Measurements from ENCODE around the gene PRRT4. TPM values are rescaled to one million over a fixed set of nuclear protein-coding genes. Genes with fewer than 3 reads are reported as not detected.

The PRRT4 gene
- total RNA-seq, 1 donor from 2014 or later = 9.5 TPM

DNA sequence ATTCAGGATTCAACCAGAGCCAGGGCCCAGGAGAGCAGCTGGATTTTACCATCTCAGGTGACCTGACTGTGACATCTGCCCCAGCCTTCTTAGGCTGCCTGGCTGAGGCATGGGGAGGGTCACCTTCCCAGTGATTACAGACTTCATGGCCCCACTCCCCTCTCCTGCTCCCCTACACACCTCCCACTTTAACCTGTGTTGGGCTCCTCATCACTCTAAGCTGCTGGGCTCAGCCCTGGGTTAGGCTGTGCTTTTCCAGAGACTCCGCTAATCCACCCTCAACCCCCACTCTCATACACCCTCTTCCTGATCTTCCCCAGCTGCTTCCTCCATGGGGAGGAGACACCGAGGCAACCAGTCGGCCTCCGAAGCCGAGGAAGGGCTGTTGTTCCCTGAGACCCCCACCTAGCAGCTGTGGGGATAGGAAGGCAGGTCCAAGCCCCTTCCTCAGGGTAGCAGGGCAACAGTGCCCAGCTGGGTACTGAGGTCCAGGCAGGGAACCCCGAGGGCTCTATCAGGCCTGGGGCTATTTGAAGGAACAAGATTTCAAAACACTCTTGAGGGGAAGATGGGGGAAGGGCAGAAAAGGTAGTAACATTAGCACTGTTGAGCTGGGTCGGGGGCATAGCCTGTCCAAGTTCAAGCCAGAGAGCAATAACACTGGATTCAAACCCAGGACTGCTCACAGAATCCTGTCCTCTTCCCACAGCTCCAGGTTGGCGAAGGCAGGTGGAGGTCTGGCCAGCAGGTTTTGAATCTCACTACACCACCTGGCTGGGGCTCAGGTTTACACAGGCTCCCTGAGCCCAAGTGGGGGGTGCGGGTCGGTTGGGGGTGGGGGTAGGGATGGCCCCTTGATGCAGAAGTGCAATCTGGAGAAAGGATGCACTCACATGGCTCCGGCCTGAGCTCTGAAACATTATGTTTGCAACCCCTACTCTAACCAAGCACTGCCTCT is 46.5 kb upstream of the PRRT4 start:
- H3K27me3 Mint-ChIP-seq (ENCODE audit: low read depth) = no peaks in the 10 kb centered on the region
- TF ChIP-seq, protein P1, sequence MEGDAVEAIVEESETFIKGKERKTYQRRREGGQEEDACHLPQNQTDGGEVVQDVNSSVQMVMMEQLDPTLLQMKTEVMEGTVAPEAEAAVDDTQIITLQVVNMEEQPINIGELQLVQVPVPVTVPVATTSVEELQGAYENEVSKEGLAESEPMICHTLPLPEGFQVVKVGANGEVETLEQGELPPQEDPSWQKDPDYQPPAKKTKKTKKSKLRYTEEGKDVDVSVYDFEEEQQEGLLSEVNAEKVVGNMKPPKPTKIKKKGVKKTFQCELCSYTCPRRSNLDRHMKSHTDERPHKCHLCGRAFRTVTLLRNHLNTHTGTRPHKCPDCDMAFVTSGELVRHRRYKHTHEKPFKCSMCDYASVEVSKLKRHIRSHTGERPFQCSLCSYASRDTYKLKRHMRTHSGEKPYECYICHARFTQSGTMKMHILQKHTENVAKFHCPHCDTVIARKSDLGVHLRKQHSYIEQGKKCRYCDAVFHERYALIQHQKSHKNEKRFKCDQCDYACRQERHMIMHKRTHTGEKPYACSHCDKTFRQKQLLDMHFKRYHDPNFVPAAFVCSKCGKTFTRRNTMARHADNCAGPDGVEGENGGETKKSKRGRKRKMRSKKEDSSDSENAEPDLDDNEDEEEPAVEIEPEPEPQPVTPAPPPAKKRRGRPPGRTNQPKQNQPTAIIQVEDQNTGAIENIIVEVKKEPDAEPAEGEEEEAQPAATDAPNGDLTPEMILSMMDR (IDR thresholded peaks at IDR 0.05; ENCODE audit: unreplicated experiment) = no peak
- H3K4me3 Mint-ChIP-seq = peak overlapping the region; percentile 49
- H3K9me3 Mint-ChIP-seq = no peaks in the 10 kb centered on the region
- no peak overlapping the region for H3K27ac Mint-ChIP-seq
- peaks cover 38% of the 10 kb centered on the region for H3K4me1 Mint-ChIP-seq
- peaks cover 1% of the 10 kb centered on the region for H3K36me3 Mint-ChIP-seq
- DNase-seq (ENCODE audit: low spot score in 2 of 2, unreplicated experiment in 2 of 2) = no peak

DNA sequence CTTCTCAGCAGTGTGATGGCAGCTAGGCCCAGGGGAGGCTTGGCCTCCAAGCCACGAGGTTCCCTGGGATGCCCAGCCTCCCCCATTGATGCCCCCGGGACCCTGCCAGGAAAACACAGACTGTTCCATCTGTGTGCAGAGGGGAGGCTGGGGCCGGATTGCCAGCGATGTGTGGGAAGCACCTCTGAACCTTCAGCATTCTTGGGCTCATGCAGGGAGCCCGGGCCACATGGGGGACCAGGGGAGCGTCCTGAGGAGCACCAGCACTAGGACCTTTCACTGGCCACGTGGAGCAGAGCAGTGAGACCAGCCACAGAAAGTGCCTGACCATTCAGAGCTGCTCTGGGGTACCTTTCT is 45.7 kb upstream of the PRRT4 start:
- Mint-ChIP-seq H3K4me3 (peak overlapping the region; percentile 15), H3K27ac (no peak overlapping the region), H3K27me3 (ENCODE audit: low read depth) (no peaks in the 10 kb centered on the region), H3K9me3 (no peaks in the 10 kb centered on the region), H3K4me1 (peaks cover 38% of the 10 kb centered on the region), H3K36me3 (peaks cover 4% of the 10 kb centered on the region)
- TF ChIP-seq, protein P1 (IDR thresholded peaks at IDR 0.05; ENCODE audit: unreplicated experiment) = no peak
- DNase-seq (ENCODE audit: low spot score in 2 of 2, unreplicated experiment in 2 of 2) = no peak

DNA sequence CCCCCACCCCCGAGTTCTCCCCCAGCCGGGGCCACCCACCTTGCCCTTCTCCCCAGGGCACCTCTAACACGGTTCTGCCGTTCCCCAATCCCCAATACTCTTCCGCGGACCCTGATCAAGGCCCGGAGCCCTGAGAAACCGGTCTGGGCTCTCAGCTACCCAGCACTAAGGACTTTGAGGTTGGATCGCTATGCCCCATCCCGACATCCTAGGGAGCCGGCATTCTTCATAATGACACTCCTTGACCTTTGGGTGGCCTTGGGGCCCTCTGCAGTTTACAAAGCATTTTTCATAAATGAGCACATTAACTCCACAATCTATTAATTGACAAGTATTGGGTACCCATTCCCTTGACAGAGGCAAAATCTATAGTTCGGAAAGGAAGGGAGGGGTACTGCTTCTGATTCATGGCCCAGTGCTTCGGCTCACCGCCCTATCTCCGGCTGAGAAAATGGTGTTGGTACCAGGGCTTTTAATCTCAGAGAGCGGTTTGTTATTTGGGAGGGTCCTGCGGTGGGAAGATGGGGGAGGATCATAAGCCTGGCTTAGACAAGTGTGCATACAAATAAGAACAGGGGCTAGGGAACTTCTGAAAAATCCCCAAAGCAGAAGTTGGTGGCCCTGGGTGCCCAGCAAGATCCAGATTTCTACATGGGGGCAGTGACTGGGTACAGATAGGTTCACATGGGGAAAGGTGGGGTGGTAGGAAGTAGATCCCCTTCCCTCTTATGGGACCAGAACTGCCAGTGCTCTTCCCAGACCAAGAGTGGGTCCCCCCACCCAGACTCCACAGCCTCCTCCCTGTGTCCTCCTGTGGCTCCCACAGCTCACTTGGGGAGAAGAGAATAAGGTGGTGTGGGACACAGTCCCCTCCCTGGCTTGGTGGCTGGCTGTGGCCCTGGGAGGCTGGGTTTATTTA is 45.1 kb upstream of the PRRT4 start:
- TF ChIP-seq, protein P1 (IDR thresholded peaks at IDR 0.05; ENCODE audit: unreplicated experiment) = no peak
- H3K9me3 Mint-ChIP-seq = no peaks in the 10 kb centered on the region
- H3K4me3 Mint-ChIP-seq = peak overlapping the region; percentile 76
- DNase-seq (ENCODE audit: low spot score in 2 of 2, unreplicated experiment in 2 of 2) = no peak
- no peaks in the 10 kb centered on the region for H3K27me3 Mint-ChIP-seq (ENCODE audit: low read depth)
- peak overlapping the region; percentile 75 for H3K27ac Mint-ChIP-seq
- H3K4me1 Mint-ChIP-seq = peaks cover 38% of the 10 kb centered on the region
- peaks cover 4% of the 10 kb centered on the region for H3K36me3 Mint-ChIP-seq

DNA sequence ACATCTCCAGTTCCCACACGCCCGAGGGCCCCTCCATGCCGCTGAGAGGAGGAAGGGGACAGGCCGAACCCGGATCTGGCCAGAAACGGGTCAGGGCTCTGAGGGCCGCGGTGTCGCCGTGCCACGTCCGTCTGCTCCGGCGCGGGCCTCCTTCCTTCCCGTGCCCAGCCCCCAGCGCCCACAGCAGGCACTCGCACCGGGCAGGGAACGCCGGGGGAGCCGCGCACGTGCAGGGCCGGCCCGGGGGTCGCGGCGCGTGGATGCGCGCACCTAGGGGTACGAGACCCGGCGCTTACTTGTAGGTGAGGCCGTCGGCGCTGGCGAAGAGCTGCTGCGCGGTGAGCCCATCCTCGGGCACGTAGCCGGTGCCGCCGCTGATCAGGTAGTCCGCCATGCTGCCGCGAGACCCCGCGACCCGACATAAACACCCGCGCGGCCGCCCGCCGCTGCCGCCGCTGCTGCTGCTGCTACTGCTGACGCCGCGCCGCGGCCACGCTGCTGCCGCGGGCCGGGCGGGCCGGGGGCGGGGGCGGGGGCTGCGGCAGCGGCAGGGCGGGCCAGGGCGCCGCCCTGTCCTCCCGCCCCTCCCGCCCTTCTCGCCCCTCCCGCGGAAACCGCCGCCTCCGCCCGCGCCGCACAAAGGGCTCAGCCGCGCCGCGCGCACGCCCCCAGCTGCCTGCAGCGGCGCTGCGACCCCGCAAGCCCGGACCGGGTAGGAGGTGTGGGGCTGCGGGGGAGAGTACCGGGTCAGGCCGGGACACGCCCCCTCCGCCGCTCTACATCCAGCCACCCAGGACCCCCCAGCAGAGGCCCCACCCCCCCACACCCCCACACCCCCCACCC is 44.2 kb upstream of the PRRT4 start:
- Mint-ChIP-seq H3K9me3 (no peaks in the 10 kb centered on the region), H3K4me3 (peak overlapping the region; percentile 70), H3K4me1 (peaks cover 38% of the 10 kb centered on the region), H3K27ac (no peak overlapping the region), H3K27me3 (ENCODE audit: low read depth) (no peaks in the 10 kb centered on the region), H3K36me3 (peaks cover 7% of the 10 kb centered on the region)
- peak in 1 of 2 experiments; percentile 56 for DNase-seq (ENCODE audit: low spot score in 2 of 2, unreplicated experiment in 2 of 2)
- TF ChIP-seq, protein P1 (IDR thresholded peaks at IDR 0.05; ENCODE audit: unreplicated experiment) = no peak

DNA sequence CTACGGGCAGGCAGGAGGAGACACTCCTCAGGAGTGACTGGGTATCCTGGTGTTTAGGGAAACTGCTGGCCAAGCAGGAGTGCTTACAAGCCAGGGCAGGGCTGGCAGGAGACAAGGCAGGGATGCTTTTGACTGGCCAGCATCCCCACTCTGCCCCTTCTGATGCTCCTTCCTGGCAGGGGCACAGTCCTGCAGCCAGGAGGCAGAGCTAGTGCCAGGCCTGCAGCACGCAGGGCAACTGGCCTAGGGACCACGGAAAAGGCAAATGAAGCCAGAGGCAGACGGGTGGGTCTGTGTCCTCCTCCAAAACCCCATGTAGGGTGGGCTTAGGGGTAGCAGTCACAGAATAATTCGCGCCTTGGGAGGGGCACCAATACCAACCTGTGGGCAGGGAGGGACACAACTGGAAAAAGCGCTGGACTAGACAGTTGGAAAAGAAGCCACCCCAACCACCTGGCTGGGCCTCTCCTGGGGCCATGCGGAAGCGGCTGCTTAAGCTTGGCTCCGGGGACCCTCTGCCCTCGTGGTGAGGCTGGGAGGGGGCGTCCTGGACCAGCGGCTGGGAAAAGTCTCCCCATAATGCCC is 43.5 kb upstream of the PRRT4 start:
- Mint-ChIP-seq H3K27me3 (ENCODE audit: low read depth) (no peaks in the 10 kb centered on the region), H3K9me3 (no peaks in the 10 kb centered on the region), H3K36me3 (peaks cover 7% of the 10 kb centered on the region), H3K27ac (no peak overlapping the region), H3K4me1 (peaks cover 35% of the 10 kb centered on the region), H3K4me3 (peak overlapping the region; percentile 70)
- TF ChIP-seq, protein P1 (IDR thresholded peaks at IDR 0.05; ENCODE audit: unreplicated experiment) = no peak
- no peak for DNase-seq (ENCODE audit: low spot score in 2 of 2, unreplicated experiment in 2 of 2)
